NCI-H82 (cell line): ENCODE results near the gene DPP3.

Experiments
- DNase-seq: peaks from one replicate; lab custom pipeline; 2025; lab: John Stamatoyannopoulos, UW

Gene DPP3

GRCh38 chr11:66465373-66466224 lies 14.6 kb upstream of the DPP3 start:
- DNase-seq: peak; percentile 52

GRCh38 chr11:66466225-66467033 lies 13.8 kb upstream of the DPP3 start, which contains the start of gene PELI3:
Gene PELI3 (plus strand): TSS chr11:66466905. CDS start chr11:66468129, 1,224 bp downstream.
- DNase-seq: peak; percentile 93

- peak; percentile 55 for DNase-seq
These were observed 13.1 kb upstream of the DPP3 start for GRCh38 chr11:66467034-66467659.

GRCh38 chr11:66467756-66468155 lies 12.5 kb upstream of the DPP3 start:
- DNase-seq: peak; percentile 20

- no peak for DNase-seq
These were observed 11.5 kb upstream of the DPP3 start for GRCh38 chr11:66468691-66469090.

- no peak for DNase-seq
These were observed 10.8 kb upstream of the DPP3 start for GRCh38 chr11:66469441-66469840.

GRCh38 chr11:66470015-66470414 lies 10.2 kb upstream of the DPP3 start:
- no peak for DNase-seq

GRCh38 chr11:66471142-66471541 lies 9.1 kb upstream of the DPP3 start:
- no peak for DNase-seq

GRCh38 chr11:66472054-66472453 lies 8.2 kb upstream of the DPP3 start:
- no peak for DNase-seq

- no peak for DNase-seq
These were observed 7.1 kb upstream of the DPP3 start for GRCh38 chr11:66473167-66473566.

GRCh38 chr11:66473608-66474515 lies 6.4 kb upstream of the DPP3 start:
- no peak for DNase-seq

GRCh38 chr11:66475349-66476172 lies 4.7 kb upstream of the DPP3 start:
- DNase-seq: no peak

GRCh38 chr11:66476173-66476840 lies 3.9 kb upstream of the DPP3 start:
- no peak for DNase-seq

- peak; percentile 38 for DNase-seq
These were observed 3.4 kb upstream of the DPP3 start for GRCh38 chr11:66476841-66477251.

GRCh38 chr11:66477263-66478201 lies 2.7 kb upstream of the DPP3 start:
- DNase-seq: no peak

GRCh38 chr11:66478729-66479393 lies 1.4 kb upstream of the DPP3 start:
- peak; percentile 54 for DNase-seq

GRCh38 chr11:66479394-66480116 lies 679 bp upstream of the DPP3 start:
- DNase-seq: peak; percentile 87
